ENCODE data around the gene NPIPB8.
"Not testable (repeated sequence)": the region's sequence is repeated elsewhere in the genome, so short reads cannot be mapped to it uniquely, and the experiment has no call there.

NPIPB8 gene

GRCh38 chr16:28637765-28638164 is at the start of gene NPIPB8:
Gene NPIPB8 (plus strand): TSS chr16:28638065. CDS start chr16:28638361, 296 bp downstream.
- not testable (repeated sequence) for DNase-seq (ENCODE audit: low spot score)

DNA sequence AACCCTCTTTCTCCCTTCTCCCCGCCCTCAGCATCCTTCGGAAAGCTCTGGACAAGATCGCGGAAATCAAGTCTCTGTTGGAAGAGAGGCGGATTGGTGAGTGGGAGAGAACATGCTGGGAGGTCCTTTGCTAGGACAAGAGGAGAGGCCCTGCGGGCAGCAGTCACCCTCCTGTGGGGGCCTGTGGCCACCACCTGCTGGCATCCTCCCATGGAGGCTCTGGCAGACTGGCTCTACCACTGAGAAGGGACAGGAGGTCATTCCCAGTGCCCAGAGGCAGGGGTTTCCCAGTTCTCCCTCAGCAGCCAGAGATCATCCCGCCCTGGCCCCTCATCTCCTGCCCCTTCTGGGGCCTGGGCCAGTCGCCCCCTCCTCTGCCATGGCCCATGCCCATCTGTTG is 48.8 kb upstream of the NPIPB8 start:
- no peak for DNase-seq (ENCODE audit: low spot score)

DNA sequence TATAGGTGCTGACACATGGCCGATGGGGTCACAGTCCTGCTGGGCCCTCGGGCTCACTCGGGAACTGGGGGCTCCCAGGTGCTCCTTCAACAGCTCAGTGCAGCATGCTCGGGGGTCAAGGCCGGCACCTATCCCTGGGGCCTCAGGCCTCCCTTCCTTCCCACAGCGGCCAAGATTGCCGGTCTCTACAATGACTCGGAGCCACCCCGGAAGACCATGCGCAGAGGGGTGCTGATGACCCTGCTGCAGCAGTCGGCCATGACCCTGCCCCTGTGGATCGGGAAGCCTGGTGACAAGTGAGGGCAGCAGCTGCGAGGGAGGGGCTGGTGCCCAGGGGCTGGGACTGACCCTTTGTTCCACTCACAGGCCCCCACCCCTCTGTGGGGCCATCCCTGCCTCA is 47.9 kb upstream of the NPIPB8 start:
- DNase-seq (ENCODE audit: low spot score), result no peak

GRCh38 chr16:28590384-28591340 is 47.2 kb upstream of the NPIPB8 start:
- no peak for DNase-seq (ENCODE audit: low spot score)

- no peak for DNase-seq (ENCODE audit: low spot score)
These were observed 46.5 kb upstream of the NPIPB8 start for GRCh38 chr16:28591355-28591754.

DNA sequence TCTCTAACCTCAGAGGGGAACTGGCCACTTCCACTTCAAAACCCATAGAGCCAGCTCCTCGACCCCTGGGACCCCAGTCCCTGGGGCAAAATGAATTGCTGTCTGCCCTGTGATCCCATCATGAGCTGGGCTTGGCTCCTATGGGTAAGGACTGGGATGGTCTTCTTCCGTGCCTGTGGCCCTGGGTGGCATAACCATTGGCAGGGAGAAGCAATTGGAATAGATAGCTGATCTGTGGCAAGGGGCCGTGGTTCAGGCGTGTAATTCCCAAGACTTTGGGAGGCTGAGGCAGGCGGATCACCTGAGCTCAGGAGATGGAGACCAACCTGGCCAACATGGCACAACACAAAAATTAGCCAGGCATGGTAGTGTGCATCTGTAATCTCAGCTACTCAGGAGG is 45.4 kb upstream of the NPIPB8 start:
- no peak for DNase-seq (ENCODE audit: low spot score)

DNA sequence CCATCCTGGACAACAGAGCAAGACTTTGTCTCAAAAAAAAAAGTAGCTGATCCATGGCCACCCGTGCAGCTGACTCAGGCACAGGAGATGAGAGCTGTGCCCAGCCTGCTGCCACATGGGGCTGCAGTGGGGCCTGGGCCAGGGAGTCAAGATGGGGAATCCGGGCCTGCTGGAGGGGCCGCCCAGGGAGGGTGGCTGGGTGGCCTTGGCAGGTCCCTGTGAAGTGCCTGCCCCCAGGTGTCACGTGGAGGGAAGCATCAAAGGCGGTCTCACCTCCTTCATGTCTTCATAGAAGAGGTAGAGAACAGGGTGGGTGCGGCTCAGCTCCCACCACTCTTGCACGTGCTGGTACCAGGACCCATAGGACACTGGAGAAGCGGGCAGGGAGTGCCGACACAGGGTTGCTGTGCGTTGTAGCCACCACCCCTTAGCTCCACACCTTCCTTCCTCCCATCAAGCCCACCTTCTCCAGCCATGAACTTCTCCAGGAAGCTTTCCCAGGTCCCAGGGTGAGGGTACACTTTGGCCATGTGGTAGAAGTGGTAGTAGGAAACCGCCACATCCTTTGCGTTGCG is 44.8 kb upstream of the NPIPB8 start:
- DNase-seq (ENCODE audit: low spot score), result no peak

DNA sequence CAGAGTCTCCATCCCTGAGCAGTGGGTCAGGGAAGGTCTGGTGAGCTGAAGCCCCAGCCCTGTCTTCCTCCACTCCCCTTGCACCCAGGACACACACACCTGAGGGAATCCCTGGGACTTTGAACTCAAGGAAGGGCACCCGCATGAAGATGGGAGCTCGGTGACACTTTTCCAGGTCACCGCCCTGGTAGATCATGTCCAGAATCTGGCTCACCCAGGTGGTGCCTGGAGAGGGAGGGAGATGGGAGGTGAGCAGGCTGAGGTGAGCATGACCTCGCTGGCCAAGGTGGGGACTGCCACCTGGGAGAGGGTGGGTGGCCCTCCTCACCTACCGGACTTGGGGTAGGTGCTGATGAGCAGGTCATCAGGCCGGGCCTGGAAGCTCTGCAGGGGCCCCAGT is 42.4 kb upstream of the NPIPB8 start:
- DNase-seq (ENCODE audit: low spot score), result not testable (repeated sequence)

- DNase-seq (ENCODE audit: low spot score), result no peak
These were observed 41.7 kb upstream of the NPIPB8 start for GRCh38 chr16:28596115-28596630.

DNA sequence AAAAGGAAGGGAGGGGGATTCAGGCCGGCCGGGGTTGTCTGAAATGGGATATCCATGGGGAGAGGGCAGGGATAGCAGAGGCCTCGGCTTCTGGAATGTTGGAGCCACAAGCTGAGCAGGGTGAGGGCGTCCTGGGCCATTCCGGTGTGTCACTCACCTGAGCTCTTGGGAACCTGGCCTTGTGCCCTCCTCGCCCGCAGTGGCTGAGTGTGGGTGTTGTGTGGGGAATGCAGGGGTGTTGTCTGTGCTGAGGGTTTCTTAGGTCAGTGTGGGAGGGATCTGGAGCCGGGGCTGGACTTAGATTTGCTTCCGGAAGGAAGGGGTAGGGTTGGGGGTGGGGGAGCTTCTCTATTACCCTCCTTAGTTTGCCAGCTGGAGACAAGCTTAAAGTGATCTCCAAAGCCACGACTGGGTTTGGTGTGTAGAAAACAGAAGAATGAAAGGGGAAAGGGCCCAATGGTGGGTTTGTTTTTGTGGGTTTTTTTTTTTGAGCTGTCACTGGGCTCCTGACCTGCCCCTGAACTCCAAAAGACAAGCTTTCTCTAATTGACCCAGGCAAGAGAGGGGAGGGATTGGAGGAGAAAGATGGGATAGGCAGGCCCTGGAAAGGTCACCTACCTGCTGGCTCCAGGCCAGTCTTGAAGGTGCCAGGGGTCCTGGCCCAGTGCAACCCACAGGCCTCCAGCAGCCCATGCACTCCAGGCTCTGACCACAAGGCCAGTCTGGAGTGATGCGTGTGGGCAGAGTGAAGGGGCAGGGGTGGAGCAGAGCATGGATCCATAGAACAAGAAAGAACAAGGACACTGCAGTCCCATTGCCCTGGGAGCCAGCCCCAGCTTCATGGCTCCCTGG is 40.8 kb upstream of the NPIPB8 start, which contains the start of gene SULT1A2:
Gene SULT1A2, minus strand, starts transcription at position 211 of the 852 bp plus-strand sequence. CDS start 1,120 bp downstream, outside the sequence.
- DNase-seq (ENCODE audit: low spot score), result no peak

DNA sequence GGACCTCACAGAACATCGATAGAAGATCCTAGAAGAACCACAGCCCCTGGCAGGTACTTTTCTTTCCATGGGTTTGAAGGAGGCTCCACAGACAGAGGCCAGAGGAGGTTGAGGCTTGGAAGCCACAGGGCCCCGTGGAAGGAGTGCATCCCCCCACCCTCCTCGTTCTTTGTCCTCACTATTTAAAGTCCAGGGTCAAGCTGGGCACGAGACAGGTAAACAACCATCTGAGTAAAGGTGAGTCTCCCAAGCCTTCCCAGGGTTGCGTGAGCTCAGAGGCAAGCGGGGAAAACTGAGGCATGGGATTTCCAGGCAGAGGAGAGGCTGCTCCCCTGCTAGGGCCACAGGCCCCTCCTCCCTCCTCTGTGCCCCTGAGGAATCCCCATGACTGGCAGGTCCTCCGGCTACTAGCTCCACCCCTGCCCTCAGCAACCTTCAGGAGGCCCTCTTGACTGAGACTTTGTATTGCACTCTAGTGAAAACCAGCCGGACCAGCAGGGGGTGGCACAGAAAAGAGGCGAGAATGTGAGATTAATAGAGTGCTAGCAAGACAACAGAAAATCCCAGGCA is 40.1 kb upstream of the NPIPB8 start:
- DNase-seq (ENCODE audit: low spot score), result no peak

- DNase-seq (ENCODE audit: low spot score), result not testable (repeated sequence)
These were observed 38.2 kb upstream of the NPIPB8 start for GRCh38 chr16:28599377-28600285.

GRCh38 chr16:28600965-28601364 is 36.9 kb upstream of the NPIPB8 start:
- not testable (repeated sequence) for DNase-seq (ENCODE audit: low spot score)

DNA sequence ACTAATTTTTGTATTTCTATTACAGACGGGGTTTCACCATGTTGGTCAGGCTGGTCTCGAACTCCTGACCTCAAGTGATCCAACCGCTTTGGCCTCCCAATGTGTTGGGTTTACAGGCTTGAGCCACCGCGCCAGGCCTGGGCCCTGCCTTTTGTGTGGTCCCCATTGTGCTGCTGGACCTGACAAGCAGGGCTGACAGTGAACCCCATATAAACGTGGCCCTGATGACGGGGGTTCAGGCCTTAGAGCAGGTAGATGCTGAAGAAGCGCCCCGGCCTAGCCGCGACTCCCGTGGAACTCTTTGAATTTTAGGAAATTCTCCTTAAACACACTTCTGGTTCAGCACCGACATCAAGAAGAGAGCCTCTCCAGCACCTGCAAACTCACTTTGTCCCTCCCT is 36.3 kb upstream of the NPIPB8 start:
- DNase-seq (ENCODE audit: low spot score), result not testable (repeated sequence)

DNA sequence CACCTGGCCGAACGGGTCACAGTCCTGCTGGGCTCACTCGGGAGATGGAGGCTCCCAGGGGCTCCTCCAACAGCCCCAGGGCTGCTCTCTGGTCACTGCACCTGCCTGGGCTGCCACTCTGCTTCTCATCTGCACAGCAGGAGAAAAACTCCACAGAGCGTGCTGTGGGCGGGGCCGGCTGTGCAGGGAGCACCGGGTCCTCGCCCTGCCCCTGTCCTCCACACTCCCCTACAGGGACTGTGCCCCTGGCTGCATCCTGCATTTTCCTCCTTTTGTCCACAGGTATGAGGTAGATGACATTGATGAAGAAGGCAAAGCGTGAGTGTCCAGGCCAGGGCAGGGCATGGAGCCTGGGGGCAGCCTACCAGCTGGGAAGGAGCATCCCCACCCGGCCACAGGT is 35.8 kb upstream of the NPIPB8 start:
- DNase-seq (ENCODE audit: low spot score), result not testable (repeated sequence)

GRCh38 chr16:28602529-28602928 is 35.3 kb upstream of the NPIPB8 start:
- DNase-seq (ENCODE audit: low spot score), result no peak

DNA sequence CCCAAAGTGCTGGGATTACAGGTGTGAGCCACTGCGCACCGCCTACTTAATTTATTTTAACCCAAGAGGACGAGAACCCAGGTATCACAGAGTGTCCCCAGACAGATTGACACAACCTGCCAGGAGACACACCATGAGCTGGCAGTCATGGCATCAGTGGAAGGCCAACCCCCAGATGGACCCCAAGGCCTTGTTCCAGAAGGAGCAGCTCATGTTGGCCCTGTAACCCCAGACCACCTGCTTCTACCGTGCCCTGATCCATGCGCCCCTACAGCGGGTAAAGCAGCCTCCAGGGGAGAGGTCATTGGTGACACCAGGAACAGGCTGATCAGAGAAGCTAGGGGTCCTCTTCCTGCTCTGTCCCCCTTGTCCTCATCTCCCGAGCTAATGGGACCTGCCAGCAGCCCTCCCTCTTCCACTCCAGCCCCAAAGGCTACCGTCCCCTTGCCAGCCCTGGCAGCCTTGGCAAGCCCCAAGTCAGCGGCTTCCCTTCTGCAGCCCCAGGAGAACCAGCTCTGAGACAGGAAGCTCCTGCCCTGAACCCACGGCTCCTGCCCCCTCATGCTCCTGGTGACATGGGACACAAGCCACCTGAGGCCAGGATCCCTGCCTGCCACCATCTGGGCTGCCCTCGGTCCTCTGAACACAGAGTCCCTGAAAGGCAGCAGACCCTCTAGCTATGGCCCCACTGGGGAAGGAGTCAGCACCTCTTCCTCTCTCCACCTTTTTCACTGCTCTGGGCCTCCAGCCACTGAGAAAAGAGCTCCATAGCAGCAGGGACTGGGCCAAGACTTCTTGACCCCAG is 34.3 kb upstream of the NPIPB8 start:
- DNase-seq (ENCODE audit: low spot score), result no peak

- DNase-seq (ENCODE audit: low spot score), result no peak
These were observed 33.7 kb upstream of the NPIPB8 start for GRCh38 chr16:28604186-28604565.

DNA sequence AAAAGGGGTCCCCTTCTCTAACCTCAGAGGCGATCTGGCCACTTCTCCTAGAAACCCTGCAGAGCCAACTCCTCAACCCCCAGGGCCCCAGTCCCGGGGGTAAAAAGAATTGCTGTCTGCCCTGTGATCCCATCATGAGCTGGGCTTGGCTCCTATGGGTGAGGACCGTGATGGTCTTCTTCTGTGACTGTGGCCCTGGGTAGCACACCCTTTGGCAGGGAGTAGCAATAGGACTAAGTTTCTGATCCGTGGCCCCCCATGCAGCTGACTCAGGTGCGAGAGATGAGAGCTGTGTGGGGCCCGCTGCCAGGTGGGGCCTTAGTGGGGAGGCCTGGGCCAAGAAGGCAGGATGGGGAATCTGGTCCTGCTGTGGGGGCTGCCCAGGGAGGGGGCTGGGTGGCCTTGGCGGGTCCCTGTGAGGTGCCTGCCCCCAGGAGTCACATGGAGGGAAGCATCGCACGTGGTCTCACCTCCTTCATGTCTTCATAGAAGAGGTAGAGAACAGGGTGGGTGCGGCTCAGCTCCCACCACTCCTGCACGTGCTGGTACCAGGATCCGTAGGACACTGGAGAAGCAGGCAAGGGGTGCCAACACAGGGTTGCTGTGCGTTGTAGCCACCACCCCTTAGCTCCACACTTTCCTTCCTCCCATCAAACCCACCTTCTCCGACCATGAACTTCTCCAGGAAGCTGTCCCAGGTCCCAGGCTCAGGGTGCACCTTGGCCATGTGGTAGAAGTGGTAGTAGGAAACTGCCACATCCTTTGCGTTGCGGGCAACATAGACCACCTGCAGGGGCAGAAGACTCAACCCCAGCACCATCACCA is 31.4 kb upstream of the NPIPB8 start:
- no peak for DNase-seq (ENCODE audit: low spot score)
